AG04450 (cell line): ENCODE results near the gene BAZ1A. TPM values are rescaled to one million over a fixed set of nuclear protein-coding genes. Genes with fewer than 3 reads are reported as not detected.
A peak's percentile ranks its signal among the peaks of the same experiment; 100 is the strongest.

Experiments
- CTCF ChIA-PET: fragments of 300-600, 350-600 bp; formaldehyde crosslinking; extraction: SDS; loops from one replicate; lab custom pipeline; 2022; ENCODE audit warnings: antibody characterized with exemption, inconsistent platforms; lab: Charles Lee
- POLR2A ChIA-PET: fragments of 350-600 bp; formaldehyde crosslinking; extraction: SDS; loops from one replicate; lab custom pipeline; 2021; ENCODE audit warnings: antibody characterized with exemption, inconsistent platforms; lab: Yijun Ruan, JAX
- DNase-seq: peaks from one replicate; pipeline ENCODE4 v3.0.0-alpha.2; 2011; ENCODE audit warnings: low read depth, low spot score
- H3K27ac ChIP-seq: one replicate; pipeline ENCODE4 v1.5.1; 2012; ENCODE audit warnings: low read depth, low read length, control low read depth
- H3K27me3 ChIP-seq: one replicate; pipeline ENCODE4 v1.6.0; 2012; ENCODE audit warnings: low read length; ENCODE audit not compliant: control insufficient read depth, insufficient read depth
- H3K4me3 ChIP-seq: 2 replicates; pipeline ENCODE4 v1.5.1; 2011; ENCODE audit warnings: mild to moderate bottlenecking, low read depth, low read length, control low read depth
- H3K9me3 ChIP-seq: 2 replicates; pipeline ENCODE4 v1.5.1; 2012; ENCODE audit warnings: low read length; ENCODE audit not compliant: control insufficient read depth, insufficient read depth
- CTCF ChIP-seq: IDR thresholded peaks from 2 replicates; pipeline ENCODE4 v1.5.1; 2011; ENCODE audit warnings: low read depth, low read length, control low read depth, inconsistent platforms
- polyA plus RNA-seq: library from polyadenylated mRNA; depleted of rRNA; stranded (reverse); fragments of >200 nt; gene quantifications from 2 replicates; pipeline ENCODE4 v1.2.3, GENCODE V29; 2011

BAZ1A gene
- polyA plus RNA-seq, 1 experiment: 31.5 TPM

- POLR2A ChIA-PET: no interaction called here
- DNase-seq: no peak
- H3K9me3 ChIP-seq: no peaks in the 10 kb centered on the region
- TF ChIP-seq CTCF: no peak
- H3K4me3 ChIP-seq: no peak overlapping the region
- CTCF ChIA-PET: no interaction called here
- no peaks in the 10 kb centered on the region for H3K27me3 ChIP-seq
- H3K27ac ChIP-seq: no peak overlapping the region
These were observed 119.9 kb downstream of the BAZ1A start for GRCh38 chr14:34755215-34755614.

GRCh38 chr14:34754687-34755086, 120.5 kb downstream of the BAZ1A start:
- TF ChIP-seq CTCF: no peak
- no peaks in the 10 kb centered on the region for H3K27me3 ChIP-seq
- ChIA-PET CTCF (no interaction called here), POLR2A (no interaction called here)
- DNase-seq: no peak
- H3K27ac ChIP-seq: no peak overlapping the region
- H3K9me3 ChIP-seq: no peaks in the 10 kb centered on the region
- H3K4me3 ChIP-seq: no peak overlapping the region

- POLR2A ChIA-PET: no interaction called here
- CTCF ChIA-PET: interaction anchor here (2.3 kb wide), 1 partner anchor 28 kb away, joined by 17 read pairs; no protein-coding TSS in a partner anchor
- H3K27me3 ChIP-seq: no peaks in the 10 kb centered on the region
- no peak overlapping the region for H3K27ac ChIP-seq
- TF ChIP-seq CTCF: no peak
- no peak overlapping the region for H3K4me3 ChIP-seq
- no peaks in the 10 kb centered on the region for H3K9me3 ChIP-seq
- DNase-seq: peak; percentile 34
These were observed 124.5 kb downstream of the BAZ1A start for GRCh38 chr14:34750670-34751069.

- TF ChIP-seq CTCF: no peak
- no peak overlapping the region for H3K27ac ChIP-seq
- ChIA-PET CTCF (interaction anchor here (2.3 kb wide), 1 partner anchor 28 kb away, joined by 17 read pairs; no protein-coding TSS in a partner anchor), POLR2A (no interaction called here)
- H3K4me3 ChIP-seq: no peak overlapping the region
- no peaks in the 10 kb centered on the region for H3K9me3 ChIP-seq
- no peak for DNase-seq
- no peaks in the 10 kb centered on the region for H3K27me3 ChIP-seq
These were observed 124.9 kb downstream of the BAZ1A start for GRCh38 chr14:34750233-34750632.

- CTCF ChIA-PET: interaction anchor here (2.3 kb wide), 1 partner anchor 27 kb away, joined by 17 read pairs; no protein-coding TSS in a partner anchor
- no peak overlapping the region for H3K4me3 ChIP-seq
- H3K27me3 ChIP-seq: no peaks in the 10 kb centered on the region
- POLR2A ChIA-PET: no interaction called here
- no peak for DNase-seq
- TF ChIP-seq CTCF: no peak
- no peaks in the 10 kb centered on the region for H3K9me3 ChIP-seq
- H3K27ac ChIP-seq: no peak overlapping the region
These were observed 125.8 kb downstream of the BAZ1A start for GRCh38 chr14:34749408-34749807.
